B cell (primary cell): ENCODE data around the gene SRD5A1. TPM values are rescaled to one million over a fixed set of nuclear protein-coding genes. Genes with fewer than 3 reads are reported as not detected.

ENCODE experiments used
- ATAC-seq: fragments of 200-7000 bp; cut with Tn5 transposase; one replicate; pipeline ENCODE4 v1.10.0; 2021; ENCODE audit warnings: low read depth, mild to moderate bottlenecking, moderate number of reproducible peaks, moderate library complexity
- CTCF ChIA-PET: fragments of 350-600 bp; sonication (Branson Sonifier 250); formaldehyde crosslinking; loops from one replicate; lab custom pipeline; 2021; ENCODE audit warnings: antibody characterized with exemption, inconsistent platforms; lab: Charles Lee
- POLR2A ChIA-PET: fragments of 350-600 bp; sonication (Branson Sonifier 250); formaldehyde crosslinking; loops from one replicate; lab custom pipeline; 2021; ENCODE audit warnings: antibody characterized with exemption; lab: Charles Lee
- DNase-seq: peaks from one replicate; pipeline ENCODE4 v3.0.0; 2013
- H2AFZ ChIP-seq: 2 replicates; pipeline ENCODE4 v1.6.1; 2012; ENCODE audit warnings: mild to moderate bottlenecking, low read depth, low read length; ENCODE audit not compliant: insufficient read depth, poor library complexity, severe bottlenecking
- H3K27ac ChIP-seq, 2 donors: 1 replicate in 1 of 2; 2 replicates in 1 of 2; pipeline ENCODE4 v1.5.1; 2012 to 2013; ENCODE audit warnings: low read length in 2 of 2, mild to moderate bottlenecking in 2 of 2, moderate library complexity in 1 of 2
- H3K27me3 ChIP-seq, 4 experiments: fragments of 200-600 bp in 1 of 4; sonication (generic) in 1 of 4; replicated peaks in 1 of 4; 1 replicate in 2 of 4; 2 replicates in 2 of 4; pipeline versions ENCODE4 v1.6.1 to v1.7.0; 2013 to 2016; ENCODE audit warnings: low read length in 3 of 4, mild to moderate bottlenecking in 2 of 4, mixed read lengths in 1 of 4, moderate library complexity in 1 of 4; ENCODE audit not compliant: insufficient read depth in 4 of 4, control insufficient read depth in 3 of 4; ENCODE audit errors: control extremely low read depth in 1 of 4
- H3K36me3 ChIP-seq, 2 experiments: replicated peaks in 1 of 2; 1 replicate in 1 of 2; 2 replicates in 1 of 2; pipeline versions ENCODE4 v1.6.1 to v1.7.1; 2013; ENCODE audit warnings: low read length in 1 of 2; ENCODE audit not compliant: insufficient read depth in 2 of 2, control insufficient read depth in 1 of 2; ENCODE audit errors: control extremely low read depth in 1 of 2, extremely low read depth in 1 of 2
- H3K4me1 ChIP-seq, 2 donors: fragments of 200-600 bp in 1 of 2; sonication (generic) in 1 of 2; 1 replicate in 1 of 2; 2 replicates in 1 of 2; pipeline versions ENCODE4 v1.5.1 to v1.6.1; 2013 to 2017; ENCODE audit warnings: low read length in 2 of 2; ENCODE audit not compliant: control insufficient read depth in 2 of 2, insufficient read depth in 2 of 2
- H3K4me2 ChIP-seq: replicated peaks from 2 replicates; pipeline ENCODE3; 2012; ENCODE audit warnings: mild to moderate bottlenecking, low read depth, low read length; ENCODE audit not compliant: poor library complexity, severe bottlenecking
- H3K4me3 ChIP-seq, 5 experiments: fragments of 200-600 bp in 1 of 5; sonication (generic) in 1 of 5; 1 replicate in 3 of 5; 2 replicates in 2 of 5; pipeline versions ENCODE4 v1.5.1 to v1.7.0; 2011 to 2016; ENCODE audit warnings: low read length in 4 of 5, mild to moderate bottlenecking in 4 of 5, low read depth in 2 of 5, control low read depth in 1 of 5, moderate library complexity in 1 of 5; ENCODE audit not compliant: insufficient read depth in 1 of 5; ENCODE audit errors: control extremely low read depth in 1 of 5, extremely low read depth in 1 of 5
- H3K79me2 ChIP-seq: fragments of 200-600 bp; sonication (generic); one replicate; pipeline ENCODE4 v1.6.0; 2016; ENCODE audit warnings: low read length; ENCODE audit not compliant: control insufficient read depth, insufficient read depth
- H3K9ac ChIP-seq: fragments of 200-600 bp; sonication (generic); 2 replicates; pipeline ENCODE4 v1.6.1; 2017; ENCODE audit warnings: mild to moderate bottlenecking, low read length, moderate library complexity
- H3K9me3 ChIP-seq, 3 donors: one replicate each; pipeline versions ENCODE4 v1.6.1 to v1.7.1; 2013; ENCODE audit warnings: low read length in 2 of 3; ENCODE audit not compliant: control insufficient read depth in 2 of 3, insufficient read depth in 1 of 3; ENCODE audit errors: control extremely low read depth in 1 of 3
- H4K20me1 ChIP-seq: 2 replicates; pipeline ENCODE4 v1.6.0; 2012; ENCODE audit warnings: mild to moderate bottlenecking, low read length; ENCODE audit not compliant: insufficient read depth, control insufficient read depth, poor library complexity, severe bottlenecking
- H3K27ac Mint-ChIP-seq: one replicate; pipeline ENCODE4 v1.8.0; 2021; ENCODE audit warnings: mixed read lengths
- H3K27me3 Mint-ChIP-seq: one replicate; pipeline ENCODE4 v1.8.0; 2021; ENCODE audit warnings: mixed read lengths
- H3K4me1 Mint-ChIP-seq: one replicate; pipeline ENCODE4 v1.8.0; 2021; ENCODE audit warnings: mixed read lengths
- H3K4me3 Mint-ChIP-seq: one replicate; pipeline ENCODE4 v1.8.0; 2021; ENCODE audit warnings: mixed read lengths
- H3K9me3 Mint-ChIP-seq: one replicate; pipeline ENCODE4 v1.8.0; 2022; ENCODE audit warnings: mixed read lengths; ENCODE audit not compliant: insufficient read depth
- EZH2 ChIP-seq: IDR thresholded peaks from 2 replicates; pipeline ENCODE4 v1.6.1; 2012; ENCODE audit warnings: borderline replicate concordance, low read depth, mild to moderate bottlenecking, moderate library complexity, low read length; ENCODE audit not compliant: insufficient read depth, poor library complexity, severe bottlenecking
- WGBS: methylation state at CpG from one replicate; pipeline ENCODE4 v1.1.5; 2013; ENCODE audit warnings: missing lambda C conversion rate; ENCODE audit not compliant: insufficient coverage; 5-methylcytosine and 5-hydroxymethylcytosine counted together
- intact Hi-C: fragments of 100-400 bp; cut with micrococcal nuclease; formaldehyde crosslinking; loops from one replicate; pipeline ENCODE4 v1.10.0; 2022
- polyA plus RNA-seq: library from polyadenylated mRNA; depleted of rRNA; stranded (reverse); fragments of >200 nt; gene quantifications from 2 replicates; pipeline ENCODE4 v1.2.3, GENCODE V29; 2012
- total RNA-seq, 2 donors: library from RNA; stranded (reverse); fragments of 120-200 nt in 1 of 2; gene quantifications; 1 replicate in 1 of 2; 2 replicates in 1 of 2; pipeline versions ENCODE4 v1.2.3 to v1.2.4, GENCODE V29; 2013 to 2022
- TF ChIP-seq, protein P1 (sequence below): fragments of 200-600 bp; IDR thresholded peaks from one replicate; pipeline ENCODE4 v1.8.0; 2022; ENCODE audit warnings: antibody characterized with exemption, mild to moderate bottlenecking

The SRD5A1 gene
- total and polyA plus RNA-seq, 2 donors (not counting 1 experiment from before 2014, with no cell fraction given), result 17.2 to 29.2 TPM

DNA sequence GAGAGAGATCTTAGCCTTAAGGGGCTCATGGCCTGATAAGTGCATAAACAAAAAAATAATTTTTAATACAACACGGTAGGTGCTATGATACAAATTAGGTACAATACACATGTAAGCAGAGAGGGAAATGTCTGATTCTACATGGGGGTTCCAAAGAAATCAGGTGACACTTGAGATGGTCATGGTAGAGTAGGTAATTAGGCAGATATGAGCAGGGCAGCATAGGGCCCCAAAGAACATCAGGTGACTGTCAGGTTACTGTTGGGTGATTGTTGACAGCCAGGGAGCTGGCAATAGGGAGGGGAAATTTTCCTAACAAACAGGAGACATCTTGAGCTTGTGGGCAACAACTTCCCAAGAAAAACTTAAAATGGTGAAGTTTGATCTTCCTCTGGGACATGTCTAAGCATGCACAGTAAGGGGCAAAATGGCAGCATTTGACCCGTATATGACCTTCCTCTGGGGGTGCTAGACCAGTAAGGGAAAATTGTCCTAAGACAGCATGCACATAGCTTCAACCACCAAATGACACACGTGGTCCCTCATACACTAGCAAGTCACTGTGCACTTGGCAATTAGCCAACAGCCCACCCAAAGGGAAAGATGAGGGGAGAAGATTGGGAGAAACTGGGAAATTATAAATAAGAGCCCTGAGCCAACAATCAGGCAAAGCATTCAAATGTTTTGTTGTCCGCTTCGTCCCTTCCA is 42.7 kb downstream of the SRD5A1 start:
- intact Hi-C loops, result no loop called here
- ATAC-seq, result no peak
- Mint-ChIP-seq H3K4me1 (no peaks in the 10 kb centered on the region), H3K27me3 (no peaks in the 10 kb centered on the region), H3K4me3 (no peak overlapping the region), H3K27ac (no peak overlapping the region), H3K9me3 (no peaks in the 10 kb centered on the region)
- 100% methylated on average over 3 of the region's 5 CpGs for WGBS
- DNase-seq, result no peak
- peaks cover 0 to under 1% (median 0%) of the 10 kb centered on the region in 4 experiments for H3K27me3 ChIP-seq
- H3K4me1 ChIP-seq, result no peaks in the 10 kb centered on the region
- H3K27ac ChIP-seq, result no peak overlapping the region
- ChIA-PET POLR2A (no interaction called here), CTCF (no interaction called here)
- no peaks in the 10 kb centered on the region for H3K79me2 ChIP-seq
- H4K20me1 ChIP-seq, result no peaks in the 10 kb centered on the region
- no peak overlapping the region for H3K4me2 ChIP-seq
- no peaks in the 10 kb centered on the region for H3K36me3 ChIP-seq
- TF ChIP-seq EZH2, result no peak
- TF ChIP-seq, protein P1, sequence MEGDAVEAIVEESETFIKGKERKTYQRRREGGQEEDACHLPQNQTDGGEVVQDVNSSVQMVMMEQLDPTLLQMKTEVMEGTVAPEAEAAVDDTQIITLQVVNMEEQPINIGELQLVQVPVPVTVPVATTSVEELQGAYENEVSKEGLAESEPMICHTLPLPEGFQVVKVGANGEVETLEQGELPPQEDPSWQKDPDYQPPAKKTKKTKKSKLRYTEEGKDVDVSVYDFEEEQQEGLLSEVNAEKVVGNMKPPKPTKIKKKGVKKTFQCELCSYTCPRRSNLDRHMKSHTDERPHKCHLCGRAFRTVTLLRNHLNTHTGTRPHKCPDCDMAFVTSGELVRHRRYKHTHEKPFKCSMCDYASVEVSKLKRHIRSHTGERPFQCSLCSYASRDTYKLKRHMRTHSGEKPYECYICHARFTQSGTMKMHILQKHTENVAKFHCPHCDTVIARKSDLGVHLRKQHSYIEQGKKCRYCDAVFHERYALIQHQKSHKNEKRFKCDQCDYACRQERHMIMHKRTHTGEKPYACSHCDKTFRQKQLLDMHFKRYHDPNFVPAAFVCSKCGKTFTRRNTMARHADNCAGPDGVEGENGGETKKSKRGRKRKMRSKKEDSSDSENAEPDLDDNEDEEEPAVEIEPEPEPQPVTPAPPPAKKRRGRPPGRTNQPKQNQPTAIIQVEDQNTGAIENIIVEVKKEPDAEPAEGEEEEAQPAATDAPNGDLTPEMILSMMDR, result no peak
- H3K9ac ChIP-seq, result no peak overlapping the region
- H2AFZ ChIP-seq, result no peak overlapping the region
- H3K4me3 ChIP-seq, result no peak overlapping the region
- no peaks in the 10 kb centered on the region for H3K9me3 ChIP-seq

DNA sequence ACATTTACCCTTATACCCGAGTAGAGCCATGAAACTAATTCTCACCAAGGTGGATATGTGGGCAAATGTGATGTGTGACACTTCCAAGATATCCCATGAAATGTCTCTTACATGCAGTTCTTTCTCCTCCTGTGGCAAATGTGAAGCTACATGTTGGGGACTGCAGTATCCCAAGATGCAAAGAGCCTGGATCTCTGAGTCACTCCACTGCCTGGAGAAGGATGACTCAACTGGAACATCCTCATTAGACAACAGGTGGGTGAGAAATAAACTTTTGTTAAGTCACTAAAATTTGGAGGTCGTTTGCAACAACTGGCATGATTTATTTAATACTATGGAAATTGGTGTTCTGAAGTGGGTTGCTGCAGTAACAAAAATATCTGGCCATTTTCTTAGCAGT is 43.5 kb downstream of the SRD5A1 start:
- WGBS, result 50% methylated on average over 1 of the region's 2 CpGs
- Histone ChIP-seq H3K9ac (no peak overlapping the region), H3K9me3 (no peaks in the 10 kb centered on the region), H2AFZ (no peak overlapping the region), H3K27ac (no peak overlapping the region), H4K20me1 (no peaks in the 10 kb centered on the region), H3K4me2 (no peak overlapping the region), H3K4me3 (no peak overlapping the region), H3K4me1 (no peaks in the 10 kb centered on the region), H3K79me2 (no peaks in the 10 kb centered on the region), H3K36me3 (no peaks in the 10 kb centered on the region), H3K27me3 (peaks cover 0 to 7% (median 0%) of the 10 kb centered on the region in 4 experiments)
- ATAC-seq (no peak), DNase-seq (no peak)
- no peak for TF ChIP-seq EZH2
- TF ChIP-seq, protein P1, result no peak
- CTCF ChIA-PET, result no interaction called here
- POLR2A ChIA-PET, result no interaction called here
- peaks cover 3% of the 10 kb centered on the region for H3K27me3 Mint-ChIP-seq
- no peak overlapping the region for H3K27ac Mint-ChIP-seq
- intact Hi-C loops, result no loop called here
- no peaks in the 10 kb centered on the region for H3K4me1 Mint-ChIP-seq
- no peak overlapping the region for H3K4me3 Mint-ChIP-seq
- H3K9me3 Mint-ChIP-seq, result no peaks in the 10 kb centered on the region
